Skeletal muscle tissue (tissue), 4 donors: Measurements from ENCODE around the gene PLCH1. TPM values are rescaled to one million over a fixed set of nuclear protein-coding genes. Genes with fewer than 3 reads are reported as not detected.

Experiments used
- H3K27ac ChIP-seq: one replicate; pipeline ENCODE4 v1.7.0; 2013; ENCODE audit warnings: mild to moderate bottlenecking, low read depth, low read length, inconsistent platforms
- H3K27me3 ChIP-seq, 3 donors: one replicate each; pipeline ENCODE4 v1.7.0; 2013; ENCODE audit warnings: low read length in 3 of 3; ENCODE audit not compliant: control insufficient read depth in 3 of 3, insufficient read depth in 3 of 3
- H3K36me3 ChIP-seq, 3 donors: one replicate each; pipeline ENCODE4 v1.7.0; 2013; ENCODE audit warnings: low read length in 3 of 3; ENCODE audit not compliant: control insufficient read depth in 3 of 3, insufficient read depth in 3 of 3
- H3K4me1 ChIP-seq, 3 donors: one replicate each; pipeline ENCODE4 v1.7.0; 2013; ENCODE audit warnings: low read length in 3 of 3, mild to moderate bottlenecking in 3 of 3; ENCODE audit not compliant: control insufficient read depth in 3 of 3, insufficient read depth in 3 of 3
- H3K4me3 ChIP-seq, 3 donors: one replicate each; pipeline ENCODE4 v1.7.0; 2013; ENCODE audit warnings: low read length in 3 of 3
- H3K9ac ChIP-seq, 3 donors: one replicate each; pipeline ENCODE4 v1.7.0; 2013; ENCODE audit warnings: low read length in 3 of 3, mild to moderate bottlenecking in 3 of 3, moderate library complexity in 2 of 3, low read depth in 1 of 3
- H3K9me3 ChIP-seq, 3 donors: one replicate each; pipeline ENCODE4 v1.7.0; 2013; ENCODE audit warnings: low read length in 3 of 3; ENCODE audit not compliant: control insufficient read depth in 3 of 3
- total RNA-seq: library from RNA; depleted of rRNA; stranded (reverse); fragments of >200 nt; gene quantifications from one replicate; pipeline ENCODE4 v1.2.3, GENCODE V29; 2014
- donor health status: Osteomylitis.

The PLCH1 gene
- total RNA-seq, 1 donor from 2014 or later: 0.52 TPM

- H3K9me3 ChIP-seq: no peaks in the 10 kb centered on the region
- H3K4me1 ChIP-seq: no peaks in the 10 kb centered on the region
- H3K9ac ChIP-seq: no peak overlapping the region
- no peaks in the 10 kb centered on the region for H3K36me3 ChIP-seq
- no peak overlapping the region for H3K4me3 ChIP-seq
- H3K27me3 ChIP-seq: peaks cover 0 to 3% (median 0%) of the 10 kb centered on the region in 3 donors
- no peak overlapping the region for H3K27ac ChIP-seq
These were observed 88.4 kb downstream of the PLCH1 start for GRCh38 chr3:155656466-155656865.

- Histone ChIP-seq H3K9ac (no peak overlapping the region), H3K4me3 (no peak overlapping the region), H3K36me3 (no peaks in the 10 kb centered on the region), H3K27ac (no peak overlapping the region), H3K9me3 (no peaks in the 10 kb centered on the region), H3K27me3 (peaks cover 0 to 3% (median 0%) of the 10 kb centered on the region in 3 donors), H3K4me1 (no peaks in the 10 kb centered on the region)
These were observed 93.2 kb downstream of the PLCH1 start for GRCh38 chr3:155651489-155652218.

GRCh38 chr3:155648013-155648591, 96.8 kb downstream of the PLCH1 start:
- H3K9me3 ChIP-seq: no peaks in the 10 kb centered on the region

GRCh38 chr3:155647206-155647605, 97.7 kb downstream of the PLCH1 start:
- Histone ChIP-seq H3K4me1 (no peaks in the 10 kb centered on the region), H3K27ac (no peak overlapping the region), H3K9ac (no peak overlapping the region)

More at GRCh38 chr3:155648013-155648591, 96.8 kb downstream of the PLCH1 start:
- no peaks in the 10 kb centered on the region for H3K27me3 ChIP-seq
- H3K9ac ChIP-seq: no peak overlapping the region
- H3K27ac ChIP-seq: no peak overlapping the region
- no peak overlapping the region for H3K4me3 ChIP-seq
- H3K4me1 ChIP-seq: no peaks in the 10 kb centered on the region
- H3K36me3 ChIP-seq: no peaks in the 10 kb centered on the region

GRCh38 chr3:155646669-155647068, 98.2 kb downstream of the PLCH1 start:
- H3K9ac ChIP-seq: no peak overlapping the region
- no peaks in the 10 kb centered on the region for H3K9me3 ChIP-seq
- no peak overlapping the region for H3K4me3 ChIP-seq
- H3K36me3 ChIP-seq: no peaks in the 10 kb centered on the region
- no peak overlapping the region for H3K27ac ChIP-seq
- H3K27me3 ChIP-seq: no peaks in the 10 kb centered on the region
- no peaks in the 10 kb centered on the region for H3K4me1 ChIP-seq

More at GRCh38 chr3:155647206-155647605, 97.7 kb downstream of the PLCH1 start:
- Histone ChIP-seq H3K9me3 (no peaks in the 10 kb centered on the region), H3K4me3 (no peak overlapping the region), H3K27me3 (no peaks in the 10 kb centered on the region), H3K36me3 (no peaks in the 10 kb centered on the region)

GRCh38 chr3:155646128-155646527, 98.7 kb downstream of the PLCH1 start:
- Histone ChIP-seq H3K4me1 (no peaks in the 10 kb centered on the region), H3K9ac (no peak overlapping the region), H3K27me3 (no peaks in the 10 kb centered on the region), H3K4me3 (no peak overlapping the region), H3K9me3 (no peaks in the 10 kb centered on the region), H3K27ac (no peak overlapping the region), H3K36me3 (no peaks in the 10 kb centered on the region)

- no peaks in the 10 kb centered on the region for H3K4me1 ChIP-seq
- no peaks in the 10 kb centered on the region for H3K9me3 ChIP-seq
- H3K27me3 ChIP-seq: no peaks in the 10 kb centered on the region
- no peak overlapping the region for H3K27ac ChIP-seq
- H3K36me3 ChIP-seq: no peaks in the 10 kb centered on the region
- no peak overlapping the region for H3K4me3 ChIP-seq
- H3K9ac ChIP-seq: no peak overlapping the region
These were observed 101.2 kb downstream of the PLCH1 start for GRCh38 chr3:155643581-155644165.

GRCh38 chr3:155641956-155642355, 102.9 kb downstream of the PLCH1 start:
- Histone ChIP-seq H3K27me3 (no peaks in the 10 kb centered on the region), H3K4me3 (no peak overlapping the region), H3K4me1 (no peaks in the 10 kb centered on the region), H3K36me3 (no peaks in the 10 kb centered on the region), H3K9me3 (no peaks in the 10 kb centered on the region), H3K27ac (no peak overlapping the region), H3K9ac (no peak overlapping the region)

GRCh38 chr3:155640098-155640497, 104.8 kb downstream of the PLCH1 start:
- Histone ChIP-seq H3K36me3 (no peaks in the 10 kb centered on the region), H3K9ac (no peak overlapping the region)

GRCh38 chr3:155639462-155640055, 105.3 kb downstream of the PLCH1 start:
- Histone ChIP-seq H3K4me1 (no peaks in the 10 kb centered on the region), H3K9ac (no peak overlapping the region), H3K27me3 (no peaks in the 10 kb centered on the region), H3K4me3 (no peak overlapping the region), H3K27ac (no peak overlapping the region), H3K36me3 (no peaks in the 10 kb centered on the region), H3K9me3 (no peaks in the 10 kb centered on the region)

More at GRCh38 chr3:155640098-155640497, 104.8 kb downstream of the PLCH1 start:
- H3K27ac ChIP-seq: no peak overlapping the region
- H3K27me3 ChIP-seq: no peaks in the 10 kb centered on the region
- H3K9me3 ChIP-seq: no peaks in the 10 kb centered on the region
- H3K4me1 ChIP-seq: no peaks in the 10 kb centered on the region
- H3K4me3 ChIP-seq: no peak overlapping the region
